Liver (tissue), 3 donors: Measurements from ENCODE around the gene EML6.

Experiments
- FOXA1 ChIP-seq: IDR thresholded peaks from 2 replicates; pipeline ENCODE4 v1.6.1; 2016; ENCODE audit warnings: antibody characterized with exemption
- GABPA ChIP-seq, 2 donors: IDR thresholded peaks in 1 of 2; conservative IDR thresholded peaks in 1 of 2; 2 replicates each; pipeline ENCODE4 v1.6.1; 2016; ENCODE audit warnings: antibody characterized with exemption in 2 of 2, mild to moderate bottlenecking in 1 of 2, moderate library complexity in 1 of 2
- JUND ChIP-seq, 2 donors: IDR thresholded peaks; 2 replicates each; pipeline ENCODE4 v1.6.1; 2016; ENCODE audit warnings: antibody characterized with exemption in 2 of 2
- RAD21 ChIP-seq, 2 donors: IDR thresholded peaks; 2 replicates each; pipeline ENCODE4 v1.6.1; 2016; ENCODE audit warnings: antibody characterized with exemption in 2 of 2, mild to moderate bottlenecking in 2 of 2
- RXRA ChIP-seq, 2 donors: IDR thresholded peaks; 2 replicates each; pipeline ENCODE4 v1.6.1; 2017 to 2018; ENCODE audit warnings: antibody characterized with exemption in 2 of 2, mild to moderate bottlenecking in 1 of 2
- SP1 ChIP-seq: IDR thresholded peaks from 2 replicates; pipeline ENCODE4 v1.6.1; 2018; ENCODE audit warnings: antibody characterized with exemption, mild to moderate bottlenecking
- ZBTB33 ChIP-seq: IDR thresholded peaks from 2 replicates; pipeline ENCODE4 v1.6.1; 2016; ENCODE audit warnings: antibody characterized with exemption
- TF ChIP-seq, protein P1 (sequence below): fragments of 150-350 bp; IDR thresholded peaks from 2 replicates; pipeline ENCODE4 v1.5.1; 2017; ENCODE audit warnings: improper control_type of control experiment, low read depth, low read length; ENCODE audit not compliant: missing input control
- TF ChIP-seq, protein P2 (sequence below): IDR thresholded peaks from 2 replicates; pipeline ENCODE4 v1.6.1; 2016; ENCODE audit warnings: antibody characterized with exemption
- donor health status: healthy.
- donor health status: healthy.

GRCh38 chr2:54981385-54981784 is 257.9 kb downstream of the EML6 start:
- TF ChIP-seq, protein P1, sequence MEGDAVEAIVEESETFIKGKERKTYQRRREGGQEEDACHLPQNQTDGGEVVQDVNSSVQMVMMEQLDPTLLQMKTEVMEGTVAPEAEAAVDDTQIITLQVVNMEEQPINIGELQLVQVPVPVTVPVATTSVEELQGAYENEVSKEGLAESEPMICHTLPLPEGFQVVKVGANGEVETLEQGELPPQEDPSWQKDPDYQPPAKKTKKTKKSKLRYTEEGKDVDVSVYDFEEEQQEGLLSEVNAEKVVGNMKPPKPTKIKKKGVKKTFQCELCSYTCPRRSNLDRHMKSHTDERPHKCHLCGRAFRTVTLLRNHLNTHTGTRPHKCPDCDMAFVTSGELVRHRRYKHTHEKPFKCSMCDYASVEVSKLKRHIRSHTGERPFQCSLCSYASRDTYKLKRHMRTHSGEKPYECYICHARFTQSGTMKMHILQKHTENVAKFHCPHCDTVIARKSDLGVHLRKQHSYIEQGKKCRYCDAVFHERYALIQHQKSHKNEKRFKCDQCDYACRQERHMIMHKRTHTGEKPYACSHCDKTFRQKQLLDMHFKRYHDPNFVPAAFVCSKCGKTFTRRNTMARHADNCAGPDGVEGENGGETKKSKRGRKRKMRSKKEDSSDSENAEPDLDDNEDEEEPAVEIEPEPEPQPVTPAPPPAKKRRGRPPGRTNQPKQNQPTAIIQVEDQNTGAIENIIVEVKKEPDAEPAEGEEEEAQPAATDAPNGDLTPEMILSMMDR: no peak
- TF ChIP-seq ZBTB33: no peak
- no peak for TF ChIP-seq JUND (IDR thresholded peaks at IDR 0.05)
- TF ChIP-seq RXRA (IDR thresholded peaks at IDR 0.05): peak in 1 of 2 donors; percentile 6
- TF ChIP-seq FOXA1: no peak
- peak in 1 of 2 donors; percentile 16 for TF ChIP-seq RAD21 (IDR thresholded peaks at IDR 0.05)
- TF ChIP-seq, protein P2, sequence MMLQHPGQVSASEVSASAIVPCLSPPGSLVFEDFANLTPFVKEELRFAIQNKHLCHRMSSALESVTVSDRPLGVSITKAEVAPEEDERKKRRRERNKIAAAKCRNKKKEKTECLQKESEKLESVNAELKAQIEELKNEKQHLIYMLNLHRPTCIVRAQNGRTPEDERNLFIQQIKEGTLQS: no peak
- no peak for TF ChIP-seq SP1
- no peak for TF ChIP-seq GABPA (IDR thresholded peaks at IDR 0.05 in 1 of 2, conservative IDR thresholded peaks at IDR 0.05 in 1 of 2)
